GM23338 (cell line): ENCODE measurements around the gene PCDHA7.

ENCODE experiments used
- CTCF ChIP-seq, 2 experiments: fragments of 200-600 bp in 1 of 2; sonication (generic) in 1 of 2; conservative IDR thresholded peaks; 2 replicates each; pipeline versions ENCODE4 v1.5.1 to v1.6.1; 2016 to 2017; ENCODE audit warnings: antibody characterized with exemption in 2 of 2, low read depth in 2 of 2, mild to moderate bottlenecking in 2 of 2, moderate library complexity in 1 of 2
- ETS1 ChIP-seq: IDR thresholded peaks from 2 replicates; pipeline ENCODE4 v1.6.1; 2016; ENCODE audit warnings: antibody characterized with exemption
- EZH2 ChIP-seq: fragments of 200-600 bp; sonication (generic); IDR thresholded peaks from one replicate; pipeline ENCODE4 v1.8.0; 2017; ENCODE audit warnings: antibody characterized with exemption, mild to moderate bottlenecking, low read depth; ENCODE audit not compliant: unreplicated experiment
- JUNB ChIP-seq: IDR thresholded peaks from one replicate; pipeline ENCODE4 v1.6.1; 2016; ENCODE audit warnings: antibody characterized with exemption; ENCODE audit not compliant: unreplicated experiment
- POLR2AphosphoS5 ChIP-seq: IDR thresholded peaks from 2 replicates; pipeline ENCODE4 v1.6.1; 2016; ENCODE audit warnings: antibody characterized with exemption, low read depth
- STAT1 ChIP-seq: IDR thresholded peaks from one replicate; pipeline ENCODE4 v1.6.1; 2016; ENCODE audit warnings: antibody characterized with exemption; ENCODE audit not compliant: unreplicated experiment
- ZNF331 ChIP-seq: fragments of 250-450 bp; sonication (Bioruptor Pico); IDR thresholded peaks from 2 replicates; pipeline ENCODE4 v1.5.0; 2020; ENCODE audit warnings: low read depth, mild to moderate bottlenecking, moderate library complexity

DNA sequence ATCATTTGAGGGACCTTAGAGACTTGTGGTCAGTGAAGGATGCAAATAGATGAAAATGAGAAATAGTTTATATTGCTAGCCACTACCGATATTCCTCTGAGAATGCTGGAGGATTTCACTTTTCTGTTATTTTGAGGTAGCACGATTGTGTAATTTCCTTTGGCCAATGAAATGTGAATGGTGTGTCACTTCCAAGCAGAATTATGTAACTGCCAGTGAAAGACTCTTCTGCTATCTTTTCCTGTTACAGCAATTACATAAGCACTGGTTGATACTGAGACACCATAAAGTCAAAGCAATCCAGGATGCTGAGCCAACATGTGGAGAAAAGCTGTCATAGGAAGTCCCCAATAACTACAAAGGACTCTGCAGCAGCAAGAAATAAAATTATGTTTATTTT is 43.0 kb upstream of the PCDHA7 start:
- no peak for TF ChIP-seq CTCF (conservative IDR thresholded peaks at IDR 0.05; ENCODE audit: low read depth in 2 of 2)
- no peak for TF ChIP-seq EZH2
- TF ChIP-seq JUNB: no peak
- TF ChIP-seq STAT1: no peak
- no peak for TF ChIP-seq POLR2AphosphoS5
- no peak for TF ChIP-seq ZNF331 (CRISPR knock-in tag)
- TF ChIP-seq ETS1: no peak
